GM12874 (cell line): ENCODE data around the gene TCHP.

Experiments
- TF ChIP-seq, protein P1 (sequence below): IDR thresholded peaks from 2 replicates; pipeline ENCODE4 v1.5.1; 2011; ENCODE audit warnings: low read depth, mild to moderate bottlenecking, control low read depth, low read length, moderate library complexity; ENCODE audit not compliant: insufficient read depth

TCHP gene

GRCh38 chr12:109966546-109966945 lies 66.5 kb downstream of the TCHP start:
- TF ChIP-seq, protein P1, sequence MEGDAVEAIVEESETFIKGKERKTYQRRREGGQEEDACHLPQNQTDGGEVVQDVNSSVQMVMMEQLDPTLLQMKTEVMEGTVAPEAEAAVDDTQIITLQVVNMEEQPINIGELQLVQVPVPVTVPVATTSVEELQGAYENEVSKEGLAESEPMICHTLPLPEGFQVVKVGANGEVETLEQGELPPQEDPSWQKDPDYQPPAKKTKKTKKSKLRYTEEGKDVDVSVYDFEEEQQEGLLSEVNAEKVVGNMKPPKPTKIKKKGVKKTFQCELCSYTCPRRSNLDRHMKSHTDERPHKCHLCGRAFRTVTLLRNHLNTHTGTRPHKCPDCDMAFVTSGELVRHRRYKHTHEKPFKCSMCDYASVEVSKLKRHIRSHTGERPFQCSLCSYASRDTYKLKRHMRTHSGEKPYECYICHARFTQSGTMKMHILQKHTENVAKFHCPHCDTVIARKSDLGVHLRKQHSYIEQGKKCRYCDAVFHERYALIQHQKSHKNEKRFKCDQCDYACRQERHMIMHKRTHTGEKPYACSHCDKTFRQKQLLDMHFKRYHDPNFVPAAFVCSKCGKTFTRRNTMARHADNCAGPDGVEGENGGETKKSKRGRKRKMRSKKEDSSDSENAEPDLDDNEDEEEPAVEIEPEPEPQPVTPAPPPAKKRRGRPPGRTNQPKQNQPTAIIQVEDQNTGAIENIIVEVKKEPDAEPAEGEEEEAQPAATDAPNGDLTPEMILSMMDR, result no peak

- TF ChIP-seq, protein P1, result no peak
Observed at GRCh38 chr12:109967383-109968031, 67.4 kb downstream of the TCHP start.
